Measurements from ENCODE around the gene DES. TPM values are rescaled to one million over a fixed set of nuclear protein-coding genes. Genes with fewer than 3 reads are reported as not detected.

DES gene
- polyA plus RNA-seq (2013, experiment 1 of 2): 0.24 TPM
- polyA plus RNA-seq (2013, experiment 2 of 2): 0.39 TPM

GRCh38 chr2:219418155-219419011 lies at the start of gene DES:
DES (plus strand) TSS chr2:219418377; CDS start chr2:219418463, 86 bp downstream.
- H3K23ac ChIP-seq (ENCODE audit: low read depth, low read length, poor library complexity): peak within 1 kb of the TSS; percentile 21
- peak within 1 kb of the TSS; percentile 64 for H3K14ac ChIP-seq (ENCODE audit: low read length)
- no peak within 1 kb of the TSS for H3K27ac ChIP-seq (replicated peaks; ENCODE audit: low read length)
- peak within 1 kb of the TSS; percentile 77 for H2AFZ ChIP-seq (ENCODE audit: low read length)
- H2BK5ac ChIP-seq (ENCODE audit: low read length): no peak within 1 kb of the TSS
- no peak within 1 kb of the TSS for H4K91ac ChIP-seq (ENCODE audit: low read depth, low read length, poor library complexity)
- H2BK12ac ChIP-seq (ENCODE audit: low read length): no peak within 1 kb of the TSS
- peaks cover 3 to 18% of the 10 kb centered on the region in 2 donors for H3K4me1 ChIP-seq (ENCODE audit: control insufficient read depth in 2 of 2, insufficient read depth in 1 of 2, low read depth in 1 of 2, low read length in 2 of 2)
- H2AK5ac ChIP-seq (ENCODE audit: low read depth, low read length): peak within 1 kb of the TSS; percentile 70
- H3K27me3 ChIP-seq (ENCODE audit: control insufficient read depth in 3 of 3, insufficient read depth in 3 of 3, low read depth in 1 of 3, low read length in 3 of 3): peaks cover 5 to 29% (median 7%) of the 10 kb centered on the region in 3 experiments
- H3K4me3 ChIP-seq (ENCODE audit: low read length in 2 of 2): peak within 1 kb of the TSS in 1 of 2 donors; percentile 67
- WGBS, 2 donors (ENCODE audit: extremely low coverage in 2 of 2, insufficient read length in 2 of 2, insufficient replicate concordance in 1 of 2): no CpG with 5 or more reads among the region's 98 CpGs
- H3K4ac ChIP-seq (ENCODE audit: low read length): no peak within 1 kb of the TSS
- peak within 1 kb of the TSS; percentile 59 for H3K4me2 ChIP-seq (ENCODE audit: insufficient read depth, low read length, poor library complexity, severe bottlenecking)
- peak within 1 kb of the TSS; percentile 50 for H3K9ac ChIP-seq (ENCODE audit: low read depth, low read length, poor library complexity)
- no peaks in the 10 kb centered on the region for H3K79me1 ChIP-seq (ENCODE audit: low read depth, low read length)
- peak within 1 kb of the TSS; percentile 60 for H2BK15ac ChIP-seq (ENCODE audit: low read length)
- peak within 1 kb of the TSS; percentile 91 for H3K18ac ChIP-seq (ENCODE audit: low read length)
- H3K36me3 ChIP-seq (replicated peaks in 1 of 2; ENCODE audit: control insufficient read depth in 2 of 2, insufficient read depth in 2 of 2, low read length in 2 of 2): no peaks in the 10 kb centered on the region
- DNase-seq (ENCODE audit: low spot score): no peak
- no peak within 1 kb of the TSS for H4K8ac ChIP-seq (ENCODE audit: low read depth, low read length)
- no peak within 1 kb of the TSS for H2BK120ac ChIP-seq (ENCODE audit: low read depth, low read length)
- H3K9me3 ChIP-seq (replicated peaks in 1 of 2; ENCODE audit: control insufficient read depth in 2 of 2, insufficient read depth in 1 of 2, low read depth in 1 of 2, low read length in 2 of 2): no peaks in the 10 kb centered on the region

- H3K18ac ChIP-seq (ENCODE audit: low read length): no peak overlapping the region
- H3K4me3 ChIP-seq (ENCODE audit: low read length in 2 of 2): no peak overlapping the region
- H3K4me2 ChIP-seq (ENCODE audit: insufficient read depth, low read length, poor library complexity, severe bottlenecking): no peak overlapping the region
- H3K27me3 ChIP-seq (ENCODE audit: control insufficient read depth in 3 of 3, insufficient read depth in 3 of 3, low read depth in 1 of 3, low read length in 3 of 3): no peaks in the 10 kb centered on the region
- H2BK12ac ChIP-seq (ENCODE audit: low read length): no peak overlapping the region
- H3K9me3 ChIP-seq (replicated peaks in 1 of 2; ENCODE audit: control insufficient read depth in 2 of 2, insufficient read depth in 1 of 2, low read depth in 1 of 2, low read length in 2 of 2): no peaks in the 10 kb centered on the region
- no peak overlapping the region for H4K91ac ChIP-seq (ENCODE audit: low read depth, low read length, poor library complexity)
- H3K27ac ChIP-seq (replicated peaks; ENCODE audit: low read length): no peak overlapping the region
- peaks cover 0 to 3% of the 10 kb centered on the region in 2 donors for H3K4me1 ChIP-seq (ENCODE audit: control insufficient read depth in 2 of 2, insufficient read depth in 1 of 2, low read depth in 1 of 2, low read length in 2 of 2)
- no peak overlapping the region for H4K8ac ChIP-seq (ENCODE audit: low read depth, low read length)
- no peak overlapping the region for H3K9ac ChIP-seq (ENCODE audit: low read depth, low read length, poor library complexity)
- H2BK120ac ChIP-seq (ENCODE audit: low read depth, low read length): no peak overlapping the region
- no peak for DNase-seq (ENCODE audit: low spot score)
- H3K23ac ChIP-seq (ENCODE audit: low read depth, low read length, poor library complexity): no peak overlapping the region
- H3K36me3 ChIP-seq (replicated peaks in 1 of 2; ENCODE audit: control insufficient read depth in 2 of 2, insufficient read depth in 2 of 2, low read length in 2 of 2): peaks cover 0 to 4% of the 10 kb centered on the region in 2 donors
- H2AFZ ChIP-seq (ENCODE audit: low read length): peak overlapping the region; percentile 36
- no peak overlapping the region for H2BK5ac ChIP-seq (ENCODE audit: low read length)
- no peak overlapping the region for H2AK5ac ChIP-seq (ENCODE audit: low read depth, low read length)
- H3K79me1 ChIP-seq (ENCODE audit: low read depth, low read length): no peaks in the 10 kb centered on the region
- H3K4ac ChIP-seq (ENCODE audit: low read length): no peak overlapping the region
- H3K14ac ChIP-seq (ENCODE audit: low read length): no peak overlapping the region
- no CpG with 5 or more reads among the region's 3 CpGs for WGBS, 2 donors (ENCODE audit: extremely low coverage in 2 of 2, insufficient read length in 2 of 2, insufficient replicate concordance in 1 of 2)
- no peak overlapping the region for H2BK15ac ChIP-seq (ENCODE audit: low read length)
Observed at GRCh38 chr2:219368690-219369191, 49.4 kb upstream of the DES start.

GRCh38 chr2:219369447-219369861 lies 48.7 kb upstream of the DES start:
- no peaks in the 10 kb centered on the region for H3K79me1 ChIP-seq (ENCODE audit: low read depth, low read length)
- no peak overlapping the region for H3K18ac ChIP-seq (ENCODE audit: low read length)
- H2BK15ac ChIP-seq (ENCODE audit: low read length): no peak overlapping the region
- no peak overlapping the region for H3K27ac ChIP-seq (replicated peaks; ENCODE audit: low read length)
- no peak overlapping the region for H3K4ac ChIP-seq (ENCODE audit: low read length)
- H4K91ac ChIP-seq (ENCODE audit: low read depth, low read length, poor library complexity): no peak overlapping the region
- H3K4me2 ChIP-seq (ENCODE audit: insufficient read depth, low read length, poor library complexity, severe bottlenecking): no peak overlapping the region
- H3K9me3 ChIP-seq (replicated peaks in 1 of 2; ENCODE audit: control insufficient read depth in 2 of 2, insufficient read depth in 1 of 2, low read depth in 1 of 2, low read length in 2 of 2): no peaks in the 10 kb centered on the region
- no peak overlapping the region for H3K14ac ChIP-seq (ENCODE audit: low read length)
- H2BK120ac ChIP-seq (ENCODE audit: low read depth, low read length): no peak overlapping the region
- H3K23ac ChIP-seq (ENCODE audit: low read depth, low read length, poor library complexity): no peak overlapping the region
- WGBS, 2 donors (ENCODE audit: extremely low coverage in 2 of 2, insufficient read length in 2 of 2, insufficient replicate concordance in 1 of 2): no CpG with 5 or more reads among the region's 2 CpGs
- H4K8ac ChIP-seq (ENCODE audit: low read depth, low read length): no peak overlapping the region
- peaks cover 0 to 3% of the 10 kb centered on the region in 2 donors for H3K4me1 ChIP-seq (ENCODE audit: control insufficient read depth in 2 of 2, insufficient read depth in 1 of 2, low read depth in 1 of 2, low read length in 2 of 2)
- no peak overlapping the region for H2AK5ac ChIP-seq (ENCODE audit: low read depth, low read length)
- no peak overlapping the region for H2BK5ac ChIP-seq (ENCODE audit: low read length)
- H2AFZ ChIP-seq (ENCODE audit: low read length): no peak overlapping the region
- no peak overlapping the region for H3K4me3 ChIP-seq (ENCODE audit: low read length in 2 of 2)
- no peak overlapping the region for H3K9ac ChIP-seq (ENCODE audit: low read depth, low read length, poor library complexity)
- H2BK12ac ChIP-seq (ENCODE audit: low read length): no peak overlapping the region
- no peaks in the 10 kb centered on the region for H3K27me3 ChIP-seq (ENCODE audit: control insufficient read depth in 3 of 3, insufficient read depth in 3 of 3, low read depth in 1 of 3, low read length in 3 of 3)
- peaks cover 0 to 11% of the 10 kb centered on the region in 2 donors for H3K36me3 ChIP-seq (replicated peaks in 1 of 2; ENCODE audit: control insufficient read depth in 2 of 2, insufficient read depth in 2 of 2, low read length in 2 of 2)
- DNase-seq (ENCODE audit: low spot score): no peak

GRCh38 chr2:219378163-219378851 lies 39.9 kb upstream of the DES start:
- peaks cover 7 to 53% of the 10 kb centered on the region in 2 donors for H3K36me3 ChIP-seq (replicated peaks in 1 of 2; ENCODE audit: control insufficient read depth in 2 of 2, insufficient read depth in 2 of 2, low read length in 2 of 2)
- no peak overlapping the region for H3K14ac ChIP-seq (ENCODE audit: low read length)
- no peak overlapping the region for H3K4ac ChIP-seq (ENCODE audit: low read length)
- no peak overlapping the region for H2BK12ac ChIP-seq (ENCODE audit: low read length)
- WGBS, 2 donors (ENCODE audit: extremely low coverage in 2 of 2, insufficient read length in 2 of 2, insufficient replicate concordance in 1 of 2): no CpG with 5 or more reads among the region's 13 CpGs
- no peaks in the 10 kb centered on the region for H3K27me3 ChIP-seq (ENCODE audit: control insufficient read depth in 3 of 3, insufficient read depth in 3 of 3, low read depth in 1 of 3, low read length in 3 of 3)
- no peak overlapping the region for H3K23ac ChIP-seq (ENCODE audit: low read depth, low read length, poor library complexity)
- no peak overlapping the region for H2BK5ac ChIP-seq (ENCODE audit: low read length)
- peaks cover 3 to 6% of the 10 kb centered on the region in 2 donors for H3K4me1 ChIP-seq (ENCODE audit: control insufficient read depth in 2 of 2, insufficient read depth in 1 of 2, low read depth in 1 of 2, low read length in 2 of 2)
- H3K27ac ChIP-seq (replicated peaks; ENCODE audit: low read length): peak overlapping the region; percentile 14
- H3K79me1 ChIP-seq (ENCODE audit: low read depth, low read length): no peaks in the 10 kb centered on the region
- H2AFZ ChIP-seq (ENCODE audit: low read length): no peak overlapping the region
- no peak overlapping the region for H3K4me3 ChIP-seq (ENCODE audit: low read length in 2 of 2)
- no peak overlapping the region for H3K4me2 ChIP-seq (ENCODE audit: insufficient read depth, low read length, poor library complexity, severe bottlenecking)
- no peak overlapping the region for H3K18ac ChIP-seq (ENCODE audit: low read length)
- DNase-seq (ENCODE audit: low spot score): peak; percentile 26
- no peak overlapping the region for H4K8ac ChIP-seq (ENCODE audit: low read depth, low read length)
- H3K9ac ChIP-seq (ENCODE audit: low read depth, low read length, poor library complexity): no peak overlapping the region
- no peak overlapping the region for H4K91ac ChIP-seq (ENCODE audit: low read depth, low read length, poor library complexity)
- H2BK120ac ChIP-seq (ENCODE audit: low read depth, low read length): no peak overlapping the region
- H2BK15ac ChIP-seq (ENCODE audit: low read length): no peak overlapping the region
- no peak overlapping the region for H2AK5ac ChIP-seq (ENCODE audit: low read depth, low read length)
- no peaks in the 10 kb centered on the region for H3K9me3 ChIP-seq (replicated peaks in 1 of 2; ENCODE audit: control insufficient read depth in 2 of 2, insufficient read depth in 1 of 2, low read depth in 1 of 2, low read length in 2 of 2)
